Ovary (tissue), 9 donors: ENCODE results near the gene PCNX1. TPM values are rescaled to one million over a fixed set of nuclear protein-coding genes. Genes with fewer than 3 reads are reported as not detected.

Experiments
- DNase-seq, 5 donors: peaks; one replicate each; pipeline ENCODE4 v3.0.0-alpha.2; 2019 to 2020
- H3K27ac ChIP-seq, 2 donors: fragments of 200-600 bp; one replicate each; pipeline versions ENCODE4 v1.5.1 to v1.8.0; 2019 to 2022
- H3K27me3 ChIP-seq: fragments of 200-600 bp; one replicate; pipeline ENCODE4 v1.8.0; 2022
- H3K36me3 ChIP-seq: fragments of 200-600 bp; sonication (generic); one replicate; pipeline ENCODE4 v1.5.1; 2019
- H3K4me1 ChIP-seq: one replicate; pipeline ENCODE4 v1.8.1; 2013; ENCODE audit warnings: mild to moderate bottlenecking, moderate library complexity; ENCODE audit not compliant: insufficient read depth
- H3K4me3 ChIP-seq: fragments of 200-600 bp; sonication (generic); one replicate; pipeline ENCODE4 v1.5.1; 2017
- H3K9me3 ChIP-seq, 2 donors: fragments of 200-600 bp in 1 of 2; sonication (generic) in 1 of 2; one replicate each; pipeline versions ENCODE4 v1.5.1 to v1.8.1; 2013 to 2019; ENCODE audit warnings: mild to moderate bottlenecking in 1 of 2, moderate library complexity in 1 of 2
- EP300 ChIP-seq: sonication (generic); formaldehyde crosslinking; IDR thresholded peaks from one replicate; pipeline ENCODE4 v1.6.1; 2017; ENCODE audit warnings: antibody characterized with exemption
- POLR2A ChIP-seq: fragments of 450-650 bp; IDR thresholded peaks from one replicate; pipeline ENCODE4 v1.6.1; 2017; ENCODE audit warnings: antibody characterized with exemption, mild to moderate bottlenecking, moderate library complexity
- WGBS, 3 donors: extraction: QIAGEN DNeasy Blood & Tissue Kit in 1 of 3; methylation state at CpG; one replicate each; pipeline versions ENCODE4 v1.1.5 to v1.1.7; 2013 to 2017; 5-methylcytosine and 5-hydroxymethylcytosine counted together
- intact Hi-C, 4 donors: fragments of 100-400 bp; cut with DNase I; formaldehyde crosslinking; loops; one replicate each; pipeline versions ENCODE4 v1.11.0 to v1.15.1; 2022 to 2023
- polyA plus RNA-seq, 2 donors: library from polyadenylated mRNA; stranded (reverse); fragments of 200-250 nt in 1 of 2; fragments of 350-450 nt in 1 of 2; fragmentation: Illumina TruSeq in 1 of 2; extraction: RNeasy Lipid Tissue Mini Kit (QIAGEN cat#74804) in 1 of 2; gene quantifications; one replicate each; pipeline ENCODE4 v1.2.3, GENCODE V29; 2013 to 2014
- total RNA-seq, 7 donors: library from RNA; depleted of rRNA in 2 of 7; stranded (reverse); fragments of >200 nt in 2 of 7; fragmentation: NEBNext Ultra II Directional in 3 of 7; extraction: Animal tissue kit (Norgen Biotek cat#: 25700) in 3 of 7; gene quantifications; one replicate each; pipeline versions ENCODE4 v1.1.0 to v1.2.4, GENCODE V29; 2016 to 2023
- TF ChIP-seq, protein P1 (sequence below), 3 donors: fragments of 450-650 bp in 2 of 3; fragments of 200-600 bp in 1 of 3; IDR thresholded peaks; one replicate each; pipeline versions ENCODE4 v1.5.1 to v1.8.0; 2016 to 2022; ENCODE audit warnings: antibody characterized with exemption in 3 of 3, mild to moderate bottlenecking in 1 of 3
- donor health status: DM: no; HTN: no; CAD: no; lungs with moderate emphysema.
- donor health status: DM: no; HTN: no; CAD: no.
- donor health status: Bipolar disorder and iron deficiency.
- donor health status: DM: yes; HTN: yes; CAD: no.
- donor health status: DM: no; HTN: no; CAD: no.
- donor health status: DM: yes; HTN: yes; CAD: no.

Gene PCNX1
- total and polyA plus RNA-seq, 9 donors, result 13.3 to 101 (median 69.5) TPM

DNA sequence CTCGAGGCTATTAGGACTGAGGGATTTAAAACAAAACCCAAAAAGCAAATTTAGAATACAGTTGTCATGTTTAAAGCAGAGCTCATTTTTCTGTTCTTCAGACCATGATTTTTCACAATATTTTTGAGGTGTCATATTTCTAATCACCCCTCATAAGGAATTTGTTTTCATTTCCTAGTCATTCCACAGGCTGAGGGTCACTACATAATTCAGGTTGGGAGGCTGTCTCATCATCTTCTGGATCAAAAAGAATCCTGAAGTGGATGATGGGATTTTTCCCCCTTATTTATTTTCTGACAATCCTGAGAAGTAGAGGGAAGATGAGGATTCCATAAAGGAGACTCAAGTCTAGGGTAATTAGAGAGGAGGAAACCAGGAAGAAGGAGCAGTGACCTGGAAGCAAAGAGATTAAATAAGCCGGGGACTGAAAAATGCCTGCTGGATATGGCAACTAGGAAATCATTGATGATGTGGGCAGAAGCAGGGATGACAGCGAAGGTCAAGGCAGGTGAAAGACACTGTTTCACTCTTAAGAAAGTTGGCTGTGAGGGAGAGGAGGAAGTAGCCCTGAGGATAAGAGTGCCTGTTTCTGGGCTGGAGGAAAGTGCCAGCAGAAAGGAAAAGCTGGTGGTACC, 9.0 kb upstream of the PCNX1 start:
- intact Hi-C loops, result no loop called here
- Histone ChIP-seq H3K36me3 (no peaks in the 10 kb centered on the region), H3K27me3 (no peaks in the 10 kb centered on the region), H3K9me3 (no peaks in the 10 kb centered on the region), H3K4me1 (peaks cover 5% of the 10 kb centered on the region), H3K4me3 (no peak overlapping the region), H3K27ac (no peak overlapping the region)
- no peak for DNase-seq
- no peak for TF ChIP-seq POLR2A
- TF ChIP-seq, protein P1, sequence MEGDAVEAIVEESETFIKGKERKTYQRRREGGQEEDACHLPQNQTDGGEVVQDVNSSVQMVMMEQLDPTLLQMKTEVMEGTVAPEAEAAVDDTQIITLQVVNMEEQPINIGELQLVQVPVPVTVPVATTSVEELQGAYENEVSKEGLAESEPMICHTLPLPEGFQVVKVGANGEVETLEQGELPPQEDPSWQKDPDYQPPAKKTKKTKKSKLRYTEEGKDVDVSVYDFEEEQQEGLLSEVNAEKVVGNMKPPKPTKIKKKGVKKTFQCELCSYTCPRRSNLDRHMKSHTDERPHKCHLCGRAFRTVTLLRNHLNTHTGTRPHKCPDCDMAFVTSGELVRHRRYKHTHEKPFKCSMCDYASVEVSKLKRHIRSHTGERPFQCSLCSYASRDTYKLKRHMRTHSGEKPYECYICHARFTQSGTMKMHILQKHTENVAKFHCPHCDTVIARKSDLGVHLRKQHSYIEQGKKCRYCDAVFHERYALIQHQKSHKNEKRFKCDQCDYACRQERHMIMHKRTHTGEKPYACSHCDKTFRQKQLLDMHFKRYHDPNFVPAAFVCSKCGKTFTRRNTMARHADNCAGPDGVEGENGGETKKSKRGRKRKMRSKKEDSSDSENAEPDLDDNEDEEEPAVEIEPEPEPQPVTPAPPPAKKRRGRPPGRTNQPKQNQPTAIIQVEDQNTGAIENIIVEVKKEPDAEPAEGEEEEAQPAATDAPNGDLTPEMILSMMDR (IDR thresholded peaks at IDR 0.05), result no peak
- TF ChIP-seq EP300, result no peak
- 47 to 57% (median 52%) methylated on average over 3 of the region's 3 CpGs for WGBS, 3 donors

DNA sequence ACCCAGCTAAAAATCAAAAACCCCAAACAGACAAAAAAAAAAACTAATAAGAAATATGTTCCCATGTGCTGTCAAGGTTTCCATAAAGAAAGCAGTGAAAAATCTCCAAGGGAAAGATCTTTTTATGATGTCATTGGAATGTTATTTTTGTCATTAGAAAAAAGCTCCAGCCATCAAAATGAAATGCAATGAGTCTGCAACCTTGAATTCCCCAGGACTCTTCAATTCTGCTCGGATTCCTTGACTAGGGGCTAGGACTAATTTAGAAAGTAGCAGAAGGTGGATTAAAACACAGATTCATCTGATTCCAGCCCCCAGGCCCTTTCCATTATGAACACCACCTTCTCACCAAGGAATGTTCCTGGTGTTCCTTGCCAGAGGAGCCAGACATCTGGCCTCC, 6.0 kb upstream of the PCNX1 start:
- H3K27ac ChIP-seq, result no peak overlapping the region
- 46 to 65% (median 50%) methylated on average over 1 of the region's 1 CpG for WGBS, 3 donors
- no peaks in the 10 kb centered on the region for H3K36me3 ChIP-seq
- intact Hi-C loops, result loop anchor here in 1 of 4 donors (10.0 kb wide), 1 partner anchor 74 kb away; no protein-coding TSS in a partner anchor
- H3K4me3 ChIP-seq, result no peak overlapping the region
- no peak for TF ChIP-seq POLR2A
- no peak for TF ChIP-seq EP300
- TF ChIP-seq, protein P1 (IDR thresholded peaks at IDR 0.05), result no peak
- peaks cover 12% of the 10 kb centered on the region for H3K4me1 ChIP-seq
- no peaks in the 10 kb centered on the region for H3K9me3 ChIP-seq
- H3K27me3 ChIP-seq, result no peaks in the 10 kb centered on the region
- no peak for DNase-seq

DNA sequence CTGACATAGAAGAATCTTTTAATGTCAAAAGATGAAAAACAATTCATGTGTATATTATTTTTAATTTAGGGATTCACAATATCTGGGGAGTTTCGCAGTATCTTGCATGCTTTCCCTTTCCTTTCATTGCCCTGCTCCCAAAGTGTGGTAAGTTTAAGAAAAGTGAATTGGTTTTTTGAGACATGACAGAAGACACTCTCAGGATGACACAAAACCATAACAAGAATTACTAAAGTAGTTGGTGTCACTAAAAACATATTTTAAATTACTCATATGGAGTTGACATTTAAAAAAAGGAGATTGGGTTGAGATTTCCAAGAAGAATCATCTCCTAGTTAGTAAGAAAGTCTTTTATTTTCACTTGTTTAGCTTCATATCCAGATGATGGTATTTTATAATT, 5.1 kb upstream of the PCNX1 start:
- no peaks in the 10 kb centered on the region for H3K9me3 ChIP-seq
- no peak overlapping the region for H3K4me3 ChIP-seq
- DNase-seq, result no peak
- no peaks in the 10 kb centered on the region for H3K36me3 ChIP-seq
- H3K4me1 ChIP-seq, result peaks cover 12% of the 10 kb centered on the region
- H3K27me3 ChIP-seq, result no peaks in the 10 kb centered on the region
- WGBS, 3 donors, result 98 to 99% (median 98%) methylated on average over 1 of the region's 1 CpG
- intact Hi-C loops, result loop anchor here in 1 of 4 donors (10.0 kb wide), 1 partner anchor 73 kb away; no protein-coding TSS in a partner anchor
- TF ChIP-seq EP300 (no peak), POLR2A (no peak)
- TF ChIP-seq, protein P1 (IDR thresholded peaks at IDR 0.05), result no peak
- H3K27ac ChIP-seq, result no peak overlapping the region

DNA sequence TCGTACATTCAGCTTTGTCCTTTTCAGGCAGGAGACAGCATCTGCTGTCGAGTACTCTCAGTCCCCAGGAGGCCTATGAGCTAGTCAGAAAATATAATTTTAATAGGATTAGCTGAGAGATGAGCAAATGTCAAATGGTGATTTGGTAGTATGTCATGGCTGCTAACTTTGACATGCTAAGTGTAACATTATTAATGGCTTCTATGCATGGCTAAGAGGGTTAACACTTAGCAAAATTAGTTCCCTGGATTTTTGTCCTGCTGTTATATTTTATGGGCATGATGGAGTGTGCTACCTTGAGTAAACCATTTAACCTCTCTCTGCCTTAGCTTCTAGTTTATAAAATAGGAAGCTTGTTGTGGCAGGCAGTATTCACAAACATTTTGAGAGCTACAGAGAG, 2.9 kb upstream of the PCNX1 start:
- no peaks in the 10 kb centered on the region for H3K9me3 ChIP-seq

More for the DNA sequence above, 2.9 kb upstream of the PCNX1 start:
- H3K27me3 ChIP-seq, result no peaks in the 10 kb centered on the region
- peaks cover 9% of the 10 kb centered on the region for H3K4me1 ChIP-seq
- no peaks in the 10 kb centered on the region for H3K36me3 ChIP-seq
- TF ChIP-seq POLR2A (no peak), EP300 (no peak)
- TF ChIP-seq, protein P1 (IDR thresholded peaks at IDR 0.05), result no peak
- H3K27ac ChIP-seq, result peak overlapping the region in 1 of 2 donors; percentile 92
- 96% methylated on average over 2 of the region's 2 CpGs for WGBS, 3 donors
- no peak for DNase-seq
- intact Hi-C loops, result loop anchor here in 1 of 4 donors (10.0 kb wide), 1 partner anchor 70 kb away; no protein-coding TSS in a partner anchor
- no peak overlapping the region for H3K4me3 ChIP-seq
